ENCODE data around the gene SHLD1.

DNA sequence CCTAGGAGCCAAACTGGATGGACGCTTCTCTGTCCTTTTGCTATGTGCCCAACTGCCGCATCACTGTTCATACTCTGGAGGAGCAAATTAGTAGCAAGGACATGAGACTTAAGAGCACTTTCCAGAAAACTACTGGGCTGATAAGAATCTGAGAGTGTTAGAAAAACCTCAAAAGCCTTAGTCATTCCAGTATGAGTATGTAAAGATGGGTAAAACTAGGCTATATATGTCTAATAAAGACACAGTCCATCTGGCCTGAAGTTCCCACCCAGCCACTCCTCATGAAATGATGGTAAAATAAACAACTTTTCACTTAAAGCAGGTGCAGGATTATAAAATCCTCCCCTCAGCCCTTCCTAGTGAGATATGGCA is 30.6 kb downstream of the SHLD1 start:
- no peak for TF ChIP-seq CREB1 (IDR thresholded peaks at IDR 0.05; ENCODE audit: low read depth)
- TF ChIP-seq TAF1 (IDR thresholded peaks at IDR 0.05; ENCODE audit: low read depth) = no peak
- no peak for TF ChIP-seq REST (IDR thresholded peaks at IDR 0.05; ENCODE audit: low read depth)
- TF ChIP-seq CEBPB (IDR thresholded peaks at IDR 0.05) = no peak
- TF ChIP-seq NFIC (IDR thresholded peaks at IDR 0.05) = no peak
- TF ChIP-seq EP300 (IDR thresholded peaks at IDR 0.05; ENCODE audit: borderline replicate concordance) = no peak
- no peak for TF ChIP-seq TCF12 (IDR thresholded peaks at IDR 0.05; ENCODE audit: low read depth)
- no peak for TF ChIP-seq RAD21 (IDR thresholded peaks at IDR 0.05; ENCODE audit: low read depth)

Data from Ishikawa (cell line).